Fibroblast of lung (primary cell): ENCODE results near the gene SLC28A3. TPM values are rescaled to one million over a fixed set of nuclear protein-coding genes. Genes with fewer than 3 reads are reported as not detected.

Source experiments
- DNase-seq, 2 donors: peaks; one replicate each; pipeline versions ENCODE4 v3.0.0 to v3.0.0-alpha.2; 2010; ENCODE audit warnings: low read depth in 2 of 2
- H2AFZ ChIP-seq: 2 replicates; pipeline ENCODE4 v1.5.1; 2012; ENCODE audit warnings: low read length, control low read depth, inconsistent platforms
- H3K27ac ChIP-seq: 2 replicates; pipeline ENCODE4 v1.5.1; 2011; ENCODE audit warnings: low read length, control low read depth; ENCODE audit not compliant: insufficient read depth
- H3K27me3 ChIP-seq: 2 replicates; pipeline ENCODE4 v1.5.1; 2011; ENCODE audit warnings: mild to moderate bottlenecking, low read length; ENCODE audit not compliant: control insufficient read depth, insufficient read depth
- H3K36me3 ChIP-seq: 2 replicates; pipeline ENCODE4 v1.5.1; 2011; ENCODE audit warnings: low read length; ENCODE audit not compliant: control insufficient read depth, insufficient read depth
- H3K4me1 ChIP-seq: 2 replicates; pipeline ENCODE4 v1.5.1; 2011; ENCODE audit warnings: low read length; ENCODE audit not compliant: control insufficient read depth, insufficient read depth; ENCODE audit errors: extremely low read depth
- H3K4me2 ChIP-seq: 2 replicates; pipeline ENCODE4 v1.5.1; 2011; ENCODE audit warnings: low read length, control low read depth; ENCODE audit not compliant: insufficient read depth; ENCODE audit errors: extremely low read depth
- H3K4me3 ChIP-seq, 4 experiments: fragments of 200-600 bp in 1 of 4; sonication (generic) in 1 of 4; replicated peaks in 1 of 4; 2 replicates each; pipeline ENCODE4 v1.5.1; 2011 to 2016; ENCODE audit warnings: low read length in 4 of 4, low read depth in 3 of 4, mild to moderate bottlenecking in 3 of 4, control low read depth in 2 of 4, inconsistent platforms in 1 of 4, mixed read lengths in 1 of 4; ENCODE audit not compliant: insufficient read depth in 1 of 4; ENCODE audit errors: control extremely low read depth in 1 of 4
- H3K79me2 ChIP-seq: 2 replicates; pipeline ENCODE4 v1.5.1; 2012; ENCODE audit warnings: mild to moderate bottlenecking, low read length, inconsistent platforms; ENCODE audit not compliant: control insufficient read depth, insufficient read depth
- H3K9ac ChIP-seq: 2 replicates; pipeline ENCODE4 v1.5.1; 2011; ENCODE audit warnings: mild to moderate bottlenecking, low read length, control low read depth; ENCODE audit not compliant: insufficient read depth
- H3K9me3 ChIP-seq: 2 replicates; pipeline ENCODE4 v1.5.1; 2012; ENCODE audit warnings: low read depth, low read length; ENCODE audit not compliant: control insufficient read depth, insufficient read depth
- H4K20me1 ChIP-seq: 2 replicates; pipeline ENCODE4 v1.5.1; 2011; ENCODE audit warnings: low read length; ENCODE audit not compliant: control insufficient read depth, insufficient read depth; ENCODE audit errors: extremely low read depth
- CTCF ChIP-seq, 2 donors: IDR thresholded peaks in 1 of 2; conservative IDR thresholded peaks in 1 of 2; 1 replicate in 1 of 2; 2 replicates in 1 of 2; pipeline ENCODE4 v1.5.1; 2011 to 2012; ENCODE audit warnings: low read length in 2 of 2, control low read depth in 1 of 2, inconsistent platforms in 1 of 2, low read depth in 1 of 2, mild to moderate bottlenecking in 1 of 2
- EZH2 ChIP-seq: IDR thresholded peaks from 2 replicates; pipeline ENCODE4 v1.5.1; 2012; ENCODE audit warnings: low read length, control low read depth, mild to moderate bottlenecking; ENCODE audit errors: missing control alignments
- polyA plus RNA-seq, 2 donors: library from polyadenylated mRNA; depleted of rRNA in 1 of 2; stranded (reverse) in 1 of 2; unstranded in 1 of 2; fragments of >200 nt; gene quantifications; 2 replicates each; pipeline ENCODE4 v1.2.1, GENCODE V29; 2011 to 2012; ENCODE audit warnings: missing spikeins in 1 of 2
- total RNA-seq: library from RNA; depleted of rRNA; stranded (reverse); fragments of >200 nt; gene quantifications from 2 replicates; pipeline ENCODE4 v1.2.1, GENCODE V29; 2014

Gene SLC28A3
- total and polyA plus RNA-seq, 2 donors (not counting 1 experiment from before 2014, with no cell fraction given), result 0.17 to 0.75 TPM

GRCh38 chr9:84320231-84320630 lies 20.3 kb downstream of the SLC28A3 start:
- H4K20me1 ChIP-seq, result no peaks in the 10 kb centered on the region
- no peak for TF ChIP-seq CTCF (conservative IDR thresholded peaks at IDR 0.05 in 1 of 2, IDR thresholded peaks at IDR 0.05 in 1 of 2; ENCODE audit: low read depth in 1 of 2, low read length in 2 of 2)
- no peak for TF ChIP-seq EZH2
- DNase-seq, result no peak
- H3K4me3 ChIP-seq, result no peak overlapping the region
- H3K9ac ChIP-seq, result no peak overlapping the region
- H3K4me2 ChIP-seq, result no peak overlapping the region
- no peaks in the 10 kb centered on the region for H3K79me2 ChIP-seq
- no peaks in the 10 kb centered on the region for H3K9me3 ChIP-seq
- H3K36me3 ChIP-seq, result no peaks in the 10 kb centered on the region
- H3K4me1 ChIP-seq, result no peaks in the 10 kb centered on the region
- H3K27ac ChIP-seq, result no peak overlapping the region
- no peaks in the 10 kb centered on the region for H3K27me3 ChIP-seq
- H2AFZ ChIP-seq, result no peak overlapping the region

- Histone ChIP-seq H3K4me1 (no peaks in the 10 kb centered on the region), H3K9ac (no peak overlapping the region), H2AFZ (no peak overlapping the region), H3K9me3 (no peaks in the 10 kb centered on the region), H4K20me1 (no peaks in the 10 kb centered on the region), H3K4me2 (no peak overlapping the region), H3K27ac (no peak overlapping the region), H3K27me3 (no peaks in the 10 kb centered on the region), H3K36me3 (no peaks in the 10 kb centered on the region), H3K79me2 (no peaks in the 10 kb centered on the region), H3K4me3 (no peak overlapping the region)
- no peak for TF ChIP-seq CTCF (conservative IDR thresholded peaks at IDR 0.05 in 1 of 2, IDR thresholded peaks at IDR 0.05 in 1 of 2; ENCODE audit: low read depth in 1 of 2, low read length in 2 of 2)
- no peak for TF ChIP-seq EZH2
- DNase-seq, result no peak
Measured at GRCh38 chr9:84319632-84320031, 20.9 kb downstream of the SLC28A3 start.

- no peak for TF ChIP-seq CTCF (conservative IDR thresholded peaks at IDR 0.05 in 1 of 2, IDR thresholded peaks at IDR 0.05 in 1 of 2; ENCODE audit: low read depth in 1 of 2, low read length in 2 of 2)
- TF ChIP-seq EZH2, result no peak
- no peaks in the 10 kb centered on the region for H3K4me1 ChIP-seq
- H3K9ac ChIP-seq, result no peak overlapping the region
- H2AFZ ChIP-seq, result no peak overlapping the region
- H3K27ac ChIP-seq, result no peak overlapping the region
- no peak for DNase-seq
- no peak overlapping the region for H3K4me3 ChIP-seq
- no peaks in the 10 kb centered on the region for H3K9me3 ChIP-seq
- H4K20me1 ChIP-seq, result no peaks in the 10 kb centered on the region
- no peak overlapping the region for H3K4me2 ChIP-seq
- no peaks in the 10 kb centered on the region for H3K36me3 ChIP-seq
- no peaks in the 10 kb centered on the region for H3K79me2 ChIP-seq
- H3K27me3 ChIP-seq, result no peaks in the 10 kb centered on the region
Measured at GRCh38 chr9:84318981-84319380, 21.6 kb downstream of the SLC28A3 start.
